ENCODE results near the gene AKIP1.

Gene AKIP1

DNA sequence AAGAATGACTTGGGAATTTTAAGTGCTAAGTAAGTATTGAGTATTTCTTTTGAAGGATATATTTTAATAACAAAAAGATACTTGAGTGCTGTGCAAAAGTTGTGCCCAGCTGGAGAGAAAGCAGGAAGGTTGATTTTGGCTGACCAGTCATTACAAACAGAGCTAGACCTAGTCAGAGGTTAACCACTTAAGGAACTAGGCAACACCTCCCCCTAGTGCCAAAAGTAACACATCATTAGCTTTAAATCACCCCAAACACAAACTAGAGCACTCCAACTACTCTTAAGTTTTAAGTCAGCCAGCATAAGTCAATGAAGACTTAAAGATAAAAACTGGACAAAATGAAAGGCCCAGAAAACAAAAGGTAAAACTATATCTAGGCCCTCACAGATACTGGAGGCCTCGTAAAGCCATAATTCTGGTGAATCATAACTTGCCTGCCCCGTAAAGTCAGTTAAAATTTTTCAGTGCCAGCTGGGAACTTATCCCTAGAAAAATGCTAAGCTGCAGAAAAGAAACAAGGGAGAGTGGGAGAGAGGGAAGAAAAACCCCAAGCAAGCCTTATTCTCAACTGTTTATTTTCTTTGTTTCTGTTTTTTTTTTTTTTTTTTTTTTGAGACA, 48.7 kb downstream of the AKIP1 start:
- peak in 3 of 58 donors; percentile 3 to 23 (median 19) for DNase-seq

GRCh38 chr11:8961401-8961800, 50.4 kb downstream of the AKIP1 start:
- no peak for DNase-seq

GRCh38 chr11:8962841-8963240, 51.9 kb downstream of the AKIP1 start:
- no peak for DNase-seq

- peak in 37 of 58 donors; percentile 46 to 92 (median 83) for DNase-seq
These were observed 52.8 kb downstream of the AKIP1 start for GRCh38 chr11:8963569-8964323.

GRCh38 chr11:8964324-8965320, 53.6 kb downstream of the AKIP1 start, which contains the start of gene TMEM9B:
TSS of gene TMEM9B (minus strand) at chr11:8964442. CDS start at chr11:8964313, 129 bp downstream.
- DNase-seq: peak; percentile 61 to 94 (median 87)

DNA sequence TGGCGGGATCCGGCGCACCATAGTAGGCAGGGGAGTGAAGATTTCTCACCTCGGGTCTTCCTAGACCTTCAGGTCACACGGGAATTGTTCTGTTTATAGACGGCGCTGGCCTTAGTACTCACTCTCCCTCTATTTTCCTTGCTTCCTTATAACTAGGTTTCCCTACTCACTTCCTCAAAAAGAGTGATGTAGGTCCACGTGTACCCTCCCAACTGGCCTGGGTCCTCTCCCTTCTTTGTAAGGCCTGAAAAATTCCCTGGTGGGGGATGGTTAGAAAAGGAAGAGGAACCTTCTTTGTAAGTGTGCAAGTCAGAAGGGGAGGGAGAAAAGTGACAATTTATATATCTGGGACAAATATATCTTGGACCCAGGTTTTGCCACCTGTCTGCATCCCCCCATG, 56.2 kb downstream of the AKIP1 start:
- no peak for DNase-seq
